Epithelial cell of prostate (primary cell): ENCODE measurements around the gene PRELID3B.
A peak's percentile ranks its signal among the peaks of the same experiment; 100 is the strongest.
"Not testable (repeated sequence)": the region's sequence is repeated elsewhere in the genome, so short reads cannot be mapped to it uniquely, and the experiment has no call there.

Source experiments
- DNase-seq: peaks from one replicate; pipeline ENCODE4 v3.0.0-alpha.2; 2011; ENCODE audit warnings: low read depth, low spot score
- H3K27ac ChIP-seq: fragments of 450-650 bp; 2 replicates; pipeline ENCODE4 v1.5.1; 2017; ENCODE audit warnings: mild to moderate bottlenecking

The PRELID3B gene

GRCh38 chr20:59013959-59014608, 28.5 kb downstream of the PRELID3B start:
- DNase-seq: no peak
- H3K27ac ChIP-seq: no peak overlapping the region

- H3K27ac ChIP-seq: no peak overlapping the region
- DNase-seq: no peak
Measured at GRCh38 chr20:59013031-59013951, 29.3 kb downstream of the PRELID3B start.

- not testable (repeated sequence) for H3K27ac ChIP-seq, DNase-seq
Measured at GRCh38 chr20:59011874-59012157, 30.8 kb downstream of the PRELID3B start.

- H3K27ac ChIP-seq: peak overlapping the region; percentile 67
- DNase-seq: peak; percentile 27
Measured at GRCh38 chr20:59010995-59011873, 31.4 kb downstream of the PRELID3B start.

DNA sequence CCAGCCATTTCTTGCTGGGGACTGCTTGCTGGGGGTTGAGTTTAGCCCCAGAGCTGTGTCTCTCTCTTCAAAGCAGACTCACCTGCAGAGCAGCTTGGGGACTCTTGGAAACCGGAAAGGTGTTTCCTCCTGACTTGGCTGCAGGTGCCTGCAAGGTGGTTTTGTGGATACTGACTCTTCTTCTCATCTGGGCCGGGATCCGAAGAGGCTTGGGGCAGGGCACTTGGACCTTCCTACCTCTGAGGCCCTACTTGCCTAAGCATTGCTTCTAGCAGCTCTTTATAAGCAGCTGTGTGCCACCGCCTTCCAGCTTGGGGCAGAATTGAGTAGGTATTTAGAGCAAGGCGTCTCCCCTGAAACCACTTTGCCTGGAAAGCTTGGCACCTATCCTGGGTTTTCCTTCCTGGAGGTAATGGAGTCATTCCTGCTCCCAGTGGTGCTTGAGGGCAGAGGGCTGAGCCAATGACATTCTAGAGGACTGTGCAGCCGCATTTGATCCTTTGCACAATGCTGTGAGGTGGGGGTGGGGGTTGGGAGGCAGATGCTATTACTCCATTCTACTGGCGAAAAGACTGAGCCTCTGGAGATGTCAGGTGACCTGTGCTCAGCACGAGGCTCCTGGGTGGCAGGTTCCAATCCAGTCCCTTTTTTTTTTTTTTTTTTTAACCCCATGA, 32.1 kb downstream of the PRELID3B start:
- peak overlapping the region; percentile 67 for H3K27ac ChIP-seq
- DNase-seq: no peak

GRCh38 chr20:59008715-59009336, 33.8 kb downstream of the PRELID3B start:
- H3K27ac ChIP-seq: no peak overlapping the region

GRCh38 chr20:59007665-59008511, 34.7 kb downstream of the PRELID3B start:
- peak overlapping the region; percentile 60 for H3K27ac ChIP-seq
- DNase-seq: no peak

More at GRCh38 chr20:59008715-59009336, 33.8 kb downstream of the PRELID3B start:
- no peak for DNase-seq

DNA sequence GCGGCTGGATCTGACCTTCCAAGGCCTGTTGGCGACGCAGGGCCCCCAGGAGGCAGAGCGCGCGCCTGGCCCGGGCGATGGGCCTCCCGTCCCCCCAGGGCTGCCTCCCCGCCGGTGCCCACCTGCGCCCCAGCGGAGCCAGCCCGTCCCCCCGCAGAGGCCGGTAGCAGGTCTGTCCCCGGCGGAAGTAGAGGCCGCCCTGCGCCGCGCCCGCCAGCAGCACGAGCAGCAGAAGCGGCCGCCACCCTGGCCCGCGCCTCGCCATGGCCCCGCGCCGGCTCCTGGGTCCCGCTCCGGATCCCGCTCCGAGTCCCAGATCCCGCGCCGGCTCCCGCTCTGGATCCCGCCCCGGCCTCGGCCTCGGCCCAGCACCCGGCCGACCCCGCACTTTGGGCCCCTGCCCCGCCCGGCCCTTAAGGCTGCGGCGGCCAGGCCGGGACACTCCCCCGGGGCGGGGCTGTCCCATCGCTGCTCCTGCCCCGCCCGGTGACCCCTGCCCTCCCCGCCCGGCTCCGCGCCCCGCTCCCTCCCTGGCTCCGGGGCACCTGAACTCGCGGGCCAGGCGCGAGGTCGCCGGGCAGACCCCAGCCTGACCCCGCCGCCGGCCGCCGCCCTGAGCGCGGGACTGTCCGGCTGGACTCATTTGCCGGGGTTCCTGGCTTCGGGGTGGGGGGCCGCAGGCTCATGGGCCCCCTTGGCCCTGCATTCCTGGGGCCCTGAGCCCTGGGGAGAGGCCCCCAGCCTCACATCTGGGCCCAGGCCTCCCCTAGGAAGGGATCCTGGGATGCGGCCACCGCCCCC, 35.5 kb downstream of the PRELID3B start, which contains the start of gene CTSZ:
Gene CTSZ (minus strand): TSS at position 391 of the 801 bp plus-strand sequence. CDS start 126 bp downstream, at position 265.
- no peak for DNase-seq
- H3K27ac ChIP-seq: peak within 1 kb of the TSS; percentile 60

GRCh38 chr20:59006167-59006863, 36.3 kb downstream of the PRELID3B start:
- no peak for DNase-seq
- H3K27ac ChIP-seq: peak overlapping the region; percentile 60

DNA sequence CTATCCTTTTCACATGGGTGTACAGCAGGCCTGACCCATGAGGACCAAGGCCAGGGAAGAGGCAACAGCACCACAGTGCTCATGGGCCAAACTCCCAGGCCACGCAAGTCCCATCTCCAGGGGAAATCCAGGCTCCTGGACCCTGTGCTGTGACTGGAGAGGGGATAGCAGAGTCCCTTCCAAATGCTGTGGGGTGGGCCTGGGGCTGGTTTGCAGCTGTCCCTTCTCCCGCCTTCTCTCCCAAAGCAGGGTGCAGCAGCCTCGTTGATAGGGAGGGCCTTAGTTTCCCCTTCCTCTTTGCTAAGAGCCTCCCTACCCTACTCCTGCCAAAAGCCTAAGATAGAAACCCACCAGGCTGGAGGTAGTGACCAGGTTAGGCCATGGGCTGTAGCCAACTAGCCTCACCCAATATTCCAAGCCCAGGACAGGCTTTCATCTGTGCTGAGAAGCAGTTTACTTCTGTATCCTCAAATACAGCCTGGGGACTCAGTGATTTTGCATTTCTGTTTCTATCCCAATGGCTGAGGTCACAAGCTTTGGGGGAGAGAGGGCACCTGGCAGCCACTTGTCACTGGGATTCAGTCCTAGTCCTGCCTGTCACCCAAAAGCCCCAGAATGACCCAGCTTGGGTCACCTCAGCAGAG, 36.9 kb downstream of the PRELID3B start:
- no peak for DNase-seq
- H3K27ac ChIP-seq: peak overlapping the region; percentile 60

DNA sequence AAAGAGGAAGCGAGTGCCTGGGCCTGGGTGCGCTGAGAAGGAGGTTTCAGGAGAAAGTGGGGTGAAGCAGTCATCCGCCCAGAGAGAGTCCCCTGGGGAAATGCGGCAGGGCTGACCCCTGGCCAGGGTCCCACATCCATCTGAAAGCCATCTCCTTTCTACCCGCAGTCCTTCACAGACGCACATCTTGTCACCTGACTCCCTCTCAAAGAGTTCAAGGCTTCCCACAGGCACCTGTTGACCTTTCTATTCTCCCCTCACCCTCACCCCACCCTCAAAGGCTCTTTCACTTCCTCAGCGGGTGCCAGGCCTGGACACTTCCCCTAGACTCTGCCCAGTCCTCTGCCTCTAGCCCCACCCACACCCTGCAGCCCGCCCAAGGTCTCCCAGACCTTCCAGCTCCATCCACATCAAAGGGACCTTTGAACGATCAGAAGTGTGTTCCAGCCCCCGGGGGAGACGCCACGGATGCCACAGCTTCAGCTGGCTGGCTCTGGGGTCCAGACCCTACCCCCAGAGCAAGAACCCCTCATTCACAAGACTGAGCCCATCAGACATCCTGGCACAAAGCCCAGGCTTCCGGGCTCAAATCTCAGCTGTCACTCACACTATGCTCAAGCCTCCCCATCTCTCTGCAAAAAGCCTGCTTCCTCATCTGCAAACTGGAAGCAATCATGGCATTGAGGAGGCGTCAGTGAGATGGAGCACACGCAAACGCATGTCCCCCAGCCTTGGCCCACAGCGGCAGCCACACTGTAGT, 37.6 kb downstream of the PRELID3B start:
- no peak for DNase-seq
- H3K27ac ChIP-seq: no peak overlapping the region

DNA sequence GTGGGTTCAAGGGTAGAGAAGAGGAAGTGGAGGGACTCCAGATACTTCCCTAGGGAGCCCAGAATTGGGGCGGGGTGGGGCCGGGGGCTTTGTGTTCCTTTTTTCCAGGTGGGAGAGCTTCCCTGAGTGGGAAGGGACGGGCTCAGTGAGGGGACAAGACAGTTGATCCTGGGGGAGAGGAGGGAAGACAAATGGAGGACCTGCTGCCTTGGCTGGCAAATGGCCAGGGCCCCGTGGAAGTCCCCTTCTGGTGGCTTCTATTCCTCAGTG, 38.2 kb downstream of the PRELID3B start:
- no peak overlapping the region for H3K27ac ChIP-seq

DNA sequence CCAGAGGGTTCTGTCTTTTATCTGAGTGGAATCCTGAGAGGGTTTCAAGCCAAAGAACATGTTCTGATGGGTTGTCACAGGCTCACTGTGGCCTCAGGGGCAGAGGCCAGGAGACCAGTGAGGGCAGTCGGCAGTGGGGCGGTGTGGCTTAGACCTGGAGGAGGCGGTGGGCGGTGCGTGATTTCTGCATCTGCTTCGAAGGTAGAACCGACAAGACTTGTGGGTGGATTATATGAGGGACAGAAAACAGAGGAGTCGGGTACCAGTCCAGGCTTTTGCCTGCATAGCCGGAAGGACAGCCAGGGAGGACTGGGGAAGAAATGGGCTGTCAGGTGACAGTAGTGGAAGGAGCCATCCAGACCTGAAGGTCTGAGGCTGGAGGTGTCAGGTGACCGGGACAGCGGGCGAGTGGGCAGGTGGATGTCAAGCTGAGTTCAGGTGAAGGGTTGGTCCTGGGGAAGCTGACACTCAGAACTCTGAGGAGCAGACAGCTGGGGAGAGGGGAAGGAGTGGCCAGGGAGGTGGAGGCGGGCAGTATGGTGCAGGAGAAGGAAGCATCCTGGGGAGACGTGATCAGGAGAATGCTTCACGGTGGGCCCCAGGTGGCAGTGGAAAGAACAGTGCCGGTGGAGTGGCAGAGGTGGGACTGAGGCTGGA, 38.6 kb downstream of the PRELID3B start:
- no peak overlapping the region for H3K27ac ChIP-seq
- DNase-seq: no peak

More for the DNA sequence above, 38.2 kb downstream of the PRELID3B start:
- DNase-seq: no peak

GRCh38 chr20:59002874-59003399, 39.6 kb downstream of the PRELID3B start:
- DNase-seq: no peak
- H3K27ac ChIP-seq: no peak overlapping the region

DNA sequence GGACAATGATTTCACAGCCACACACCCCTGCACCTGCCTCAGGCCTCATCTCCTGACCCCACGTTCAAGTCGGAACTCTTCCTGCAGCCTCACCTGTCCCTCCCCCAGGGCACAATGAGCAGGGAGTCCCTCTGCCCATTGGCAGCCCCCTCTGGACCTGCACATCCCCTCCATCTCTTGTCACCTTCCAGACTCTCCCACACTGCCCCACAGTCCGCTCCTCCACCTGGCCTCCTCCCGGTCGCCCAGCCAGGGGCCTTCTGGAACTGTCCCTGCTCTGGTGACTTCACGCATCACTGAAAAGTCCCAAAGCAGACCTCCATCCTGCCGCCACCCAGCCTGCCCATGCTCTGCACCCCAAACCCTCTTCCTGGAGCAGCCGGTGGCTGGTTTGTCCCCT, 40.2 kb downstream of the PRELID3B start:
- no peak overlapping the region for H3K27ac ChIP-seq
- DNase-seq: no peak
